Measurements from ENCODE around the gene OTOF.
A peak's percentile ranks its signal among the peaks of the same experiment; 100 is the strongest.

Gene OTOF

DNA sequence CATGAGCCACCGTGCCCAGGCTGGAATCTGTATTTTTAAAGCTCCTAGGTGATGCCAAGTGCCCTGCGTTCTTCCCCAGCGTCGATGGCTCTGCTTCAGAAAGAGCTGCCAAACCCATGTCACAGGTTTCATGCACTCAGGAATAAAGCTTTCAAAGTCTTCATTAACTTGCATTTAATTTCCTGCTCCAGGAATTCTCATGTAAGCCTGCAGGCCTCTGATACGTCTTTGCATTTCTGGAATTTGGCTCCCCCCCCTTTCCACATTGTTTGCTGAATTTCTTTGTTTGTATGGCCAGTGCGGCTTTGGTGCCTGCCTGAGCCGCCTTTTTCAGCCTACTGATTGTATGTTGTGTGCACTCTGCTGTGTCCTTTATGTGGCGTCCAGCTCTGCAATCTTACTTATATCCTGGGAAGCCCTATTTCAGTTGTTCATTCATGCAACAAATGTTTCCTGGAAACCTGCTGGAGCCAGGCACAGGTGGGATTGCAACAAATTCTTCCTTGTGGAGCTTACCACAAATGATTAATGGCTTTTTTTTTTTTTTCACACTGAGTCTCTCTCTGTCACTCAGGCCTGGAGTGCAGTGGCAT, 17.9 kb upstream of the OTOF start:
- no peak overlapping the region for H3K4me3 Mint-ChIP-seq
- peaks cover 40% of the 10 kb centered on the region for H3K27me3 Mint-ChIP-seq (ENCODE audit: low read depth, poor library complexity)
- DNase-seq: no peak
- H3K36me3 Mint-ChIP-seq (ENCODE audit: low read depth): no peaks in the 10 kb centered on the region
- H3K27ac Mint-ChIP-seq: peak overlapping the region; percentile 12
- H3K4me1 Mint-ChIP-seq: peaks cover 9% of the 10 kb centered on the region
- TF ChIP-seq, protein P1, sequence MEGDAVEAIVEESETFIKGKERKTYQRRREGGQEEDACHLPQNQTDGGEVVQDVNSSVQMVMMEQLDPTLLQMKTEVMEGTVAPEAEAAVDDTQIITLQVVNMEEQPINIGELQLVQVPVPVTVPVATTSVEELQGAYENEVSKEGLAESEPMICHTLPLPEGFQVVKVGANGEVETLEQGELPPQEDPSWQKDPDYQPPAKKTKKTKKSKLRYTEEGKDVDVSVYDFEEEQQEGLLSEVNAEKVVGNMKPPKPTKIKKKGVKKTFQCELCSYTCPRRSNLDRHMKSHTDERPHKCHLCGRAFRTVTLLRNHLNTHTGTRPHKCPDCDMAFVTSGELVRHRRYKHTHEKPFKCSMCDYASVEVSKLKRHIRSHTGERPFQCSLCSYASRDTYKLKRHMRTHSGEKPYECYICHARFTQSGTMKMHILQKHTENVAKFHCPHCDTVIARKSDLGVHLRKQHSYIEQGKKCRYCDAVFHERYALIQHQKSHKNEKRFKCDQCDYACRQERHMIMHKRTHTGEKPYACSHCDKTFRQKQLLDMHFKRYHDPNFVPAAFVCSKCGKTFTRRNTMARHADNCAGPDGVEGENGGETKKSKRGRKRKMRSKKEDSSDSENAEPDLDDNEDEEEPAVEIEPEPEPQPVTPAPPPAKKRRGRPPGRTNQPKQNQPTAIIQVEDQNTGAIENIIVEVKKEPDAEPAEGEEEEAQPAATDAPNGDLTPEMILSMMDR (IDR thresholded peaks at IDR 0.05): no peak
- no peaks in the 10 kb centered on the region for H3K9me3 Mint-ChIP-seq

DNA sequence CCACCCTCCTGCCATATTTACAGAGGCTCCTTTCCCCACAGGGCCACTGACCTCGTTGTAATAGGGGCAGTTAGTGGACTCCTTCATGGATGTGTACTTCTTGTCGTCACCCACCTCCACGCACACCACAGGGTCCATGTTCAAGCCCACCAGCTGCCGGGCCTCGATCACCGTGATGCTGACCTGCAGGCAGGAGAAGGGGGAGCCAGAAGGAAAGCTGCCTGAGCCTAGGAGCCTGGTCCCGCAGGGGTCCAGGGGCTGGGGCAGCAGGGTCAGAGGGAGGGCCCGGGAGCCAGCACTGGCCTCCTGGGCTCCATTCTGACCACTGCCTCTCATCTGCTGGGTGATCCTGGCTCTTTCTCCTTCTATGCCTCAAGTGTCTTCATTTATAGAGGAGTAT, 17.0 kb upstream of the OTOF start:
- Mint-ChIP-seq H3K4me3 (no peak overlapping the region), H3K9me3 (no peaks in the 10 kb centered on the region), H3K36me3 (ENCODE audit: low read depth) (no peaks in the 10 kb centered on the region), H3K27ac (no peak overlapping the region), H3K27me3 (ENCODE audit: low read depth, poor library complexity) (peaks cover 31% of the 10 kb centered on the region), H3K4me1 (peaks cover 9% of the 10 kb centered on the region)
- DNase-seq: no peak
- TF ChIP-seq, protein P1 (IDR thresholded peaks at IDR 0.05): no peak

DNA sequence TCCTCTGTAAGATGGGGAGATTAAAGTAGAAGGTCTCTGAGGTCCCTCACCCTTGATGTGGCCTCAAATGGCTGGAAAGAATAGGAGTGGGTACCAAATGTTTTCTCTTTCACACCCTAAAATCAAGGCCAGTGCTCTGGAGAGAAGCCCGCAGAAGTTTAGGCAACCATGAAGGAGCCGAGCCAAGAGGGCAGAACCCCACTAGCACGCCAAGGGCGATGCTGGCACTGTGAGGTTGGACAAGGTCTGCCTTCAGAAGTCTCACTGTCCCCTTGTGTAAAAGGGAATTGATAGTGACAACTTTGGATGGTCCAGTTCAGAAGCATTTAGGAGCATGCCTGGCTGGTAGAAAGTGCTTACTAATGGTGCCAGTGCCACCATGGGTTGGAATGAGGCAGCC, 16.3 kb upstream of the OTOF start:
- DNase-seq: no peak
- peaks cover 30% of the 10 kb centered on the region for H3K27me3 Mint-ChIP-seq (ENCODE audit: low read depth, poor library complexity)
- H3K4me3 Mint-ChIP-seq: no peak overlapping the region
- peaks cover 9% of the 10 kb centered on the region for H3K4me1 Mint-ChIP-seq
- H3K9me3 Mint-ChIP-seq: no peaks in the 10 kb centered on the region
- no peaks in the 10 kb centered on the region for H3K36me3 Mint-ChIP-seq (ENCODE audit: low read depth)
- TF ChIP-seq, protein P1 (IDR thresholded peaks at IDR 0.05): no peak
- no peak overlapping the region for H3K27ac Mint-ChIP-seq

DNA sequence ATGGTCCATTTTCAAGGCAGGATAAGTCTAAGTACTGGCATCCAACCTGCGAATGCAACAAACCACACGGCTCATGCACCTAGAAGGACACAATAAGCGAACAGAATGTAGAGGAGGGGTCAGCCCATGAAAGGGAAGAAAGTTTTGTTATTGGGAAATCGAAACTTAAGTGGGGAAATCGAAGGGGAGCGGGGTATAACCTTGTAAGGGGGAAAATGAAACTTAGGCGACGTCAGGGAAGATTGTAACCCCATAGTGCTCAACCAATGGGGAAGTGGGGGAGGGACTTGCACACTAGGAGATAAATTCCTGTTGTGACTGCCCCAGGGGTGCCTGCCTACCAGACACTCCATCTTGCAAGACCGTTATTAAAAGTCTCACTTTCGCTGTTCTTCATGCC, 15.6 kb upstream of the OTOF start:
- no peak for DNase-seq
- H3K9me3 Mint-ChIP-seq: no peaks in the 10 kb centered on the region
- no peaks in the 10 kb centered on the region for H3K36me3 Mint-ChIP-seq (ENCODE audit: low read depth)
- H3K4me1 Mint-ChIP-seq: peaks cover 9% of the 10 kb centered on the region
- no peak overlapping the region for H3K27ac Mint-ChIP-seq
- peaks cover 24% of the 10 kb centered on the region for H3K27me3 Mint-ChIP-seq (ENCODE audit: low read depth, poor library complexity)
- H3K4me3 Mint-ChIP-seq: no peak overlapping the region
- TF ChIP-seq, protein P1 (IDR thresholded peaks at IDR 0.05): no peak

DNA sequence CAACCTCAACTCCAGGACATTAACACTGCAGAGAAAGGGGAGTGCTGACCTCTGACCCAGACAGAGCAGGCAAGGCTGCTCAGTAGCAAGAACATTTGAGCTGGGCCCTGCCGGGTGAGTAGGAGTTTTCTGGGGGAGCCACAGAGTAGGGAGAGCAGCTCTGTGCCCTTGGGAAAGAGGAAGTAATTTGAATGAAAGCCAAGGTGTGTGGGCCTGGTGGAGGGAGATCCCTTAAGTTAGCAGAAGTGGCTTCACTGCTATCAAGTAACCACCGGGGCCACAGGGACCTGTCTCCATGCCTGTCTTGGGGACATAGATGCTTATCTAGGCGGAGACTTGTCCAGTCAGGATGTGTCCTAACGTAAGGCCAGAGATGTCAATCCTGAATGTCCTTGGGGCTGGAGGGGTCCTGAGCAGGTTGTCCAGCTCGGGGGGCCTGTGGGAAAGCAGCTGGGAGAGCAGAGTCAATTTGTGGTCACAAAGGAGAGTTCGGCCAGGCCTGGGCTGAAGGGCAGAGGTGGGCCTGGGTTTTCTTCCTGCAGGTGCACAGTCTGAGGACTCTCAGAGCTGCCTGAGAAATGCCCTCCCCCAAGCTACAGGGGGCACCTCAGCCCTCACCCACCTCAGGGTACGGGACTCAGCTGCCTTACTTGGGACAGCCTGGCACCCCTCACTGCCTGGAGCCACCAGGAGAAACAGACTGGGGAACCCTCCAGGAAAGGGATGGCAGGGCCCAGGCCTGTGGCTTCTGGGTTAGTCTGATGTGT, 15.0 kb upstream of the OTOF start:
- peaks cover 18% of the 10 kb centered on the region for H3K27me3 Mint-ChIP-seq (ENCODE audit: low read depth, poor library complexity)
- DNase-seq: no peak
- TF ChIP-seq, protein P1 (IDR thresholded peaks at IDR 0.05): no peak
- no peaks in the 10 kb centered on the region for H3K36me3 Mint-ChIP-seq (ENCODE audit: low read depth)
- H3K4me3 Mint-ChIP-seq: no peak overlapping the region
- H3K4me1 Mint-ChIP-seq: peaks cover 9% of the 10 kb centered on the region
- no peak overlapping the region for H3K27ac Mint-ChIP-seq
- H3K9me3 Mint-ChIP-seq: no peaks in the 10 kb centered on the region

All from nephron progenitor cell (in vitro differentiated cells).